GM23248 (cell line): ENCODE measurements around the gene SLC12A9. TPM values are rescaled to one million over a fixed set of nuclear protein-coding genes. Genes with fewer than 3 reads are reported as not detected.
A peak's percentile ranks its signal among the peaks of the same experiment; 100 is the strongest.

Experiments used
- DNase-seq: peaks from one replicate; pipeline ENCODE4 v3.0.0-alpha.2; 2015
- H2AFZ ChIP-seq: fragments of 200-600 bp; sonication (generic); 2 replicates; pipeline ENCODE4 v1.6.1; 2016; ENCODE audit warnings: antibody characterized with exemption
- H3F3A ChIP-seq: fragments of 200-600 bp; sonication (generic); 2 replicates; pipeline ENCODE4 v1.6.1; 2016; ENCODE audit warnings: mild to moderate bottlenecking, antibody characterized with exemption, mixed run types; ENCODE audit not compliant: insufficient read depth
- H3K27ac ChIP-seq: fragments of 200-600 bp; sonication (generic); 2 replicates; pipeline ENCODE4 v1.5.1; 2016; ENCODE audit warnings: mild to moderate bottlenecking
- H3K27me3 ChIP-seq: fragments of 200-600 bp; sonication (generic); replicated peaks from 2 replicates; pipeline ENCODE4 v1.6.1; 2016; ENCODE audit warnings: mild to moderate bottlenecking; ENCODE audit not compliant: insufficient read depth
- H3K36me3 ChIP-seq: fragments of 200-600 bp; sonication (generic); 2 replicates; pipeline ENCODE4 v1.6.1; 2016; ENCODE audit warnings: low read depth, mild to moderate bottlenecking
- H3K4me1 ChIP-seq: fragments of 200-600 bp; sonication (generic); 2 replicates; pipeline ENCODE4 v1.6.1; 2016; ENCODE audit warnings: mild to moderate bottlenecking; ENCODE audit not compliant: insufficient read depth
- H3K4me2 ChIP-seq: fragments of 200-600 bp; sonication (generic); one replicate; pipeline ENCODE4 v1.6.1; 2016; ENCODE audit warnings: mild to moderate bottlenecking; ENCODE audit not compliant: unreplicated experiment
- H3K4me3 ChIP-seq: fragments of 200-600 bp; sonication (generic); 2 replicates; pipeline ENCODE4 v1.5.1; 2016; ENCODE audit warnings: mild to moderate bottlenecking
- H3K79me2 ChIP-seq: fragments of 200-600 bp; sonication (generic); 2 replicates; pipeline ENCODE4 v1.6.1; 2016; ENCODE audit warnings: mild to moderate bottlenecking; ENCODE audit not compliant: insufficient read depth
- H3K9ac ChIP-seq: fragments of 200-600 bp; sonication (generic); 2 replicates; pipeline ENCODE4 v1.6.1; 2016; ENCODE audit warnings: mild to moderate bottlenecking
- H3K9me2 ChIP-seq: fragments of 200-600 bp; sonication (generic); 2 replicates; pipeline ENCODE4 v1.6.1; 2016; ENCODE audit warnings: mixed run types, mild to moderate bottlenecking, moderate library complexity; ENCODE audit not compliant: insufficient read depth
- H3K9me3 ChIP-seq: fragments of 200-600 bp; sonication (generic); one replicate; pipeline ENCODE4 v1.6.1; 2017; ENCODE audit warnings: low read depth
- H4K20me1 ChIP-seq: fragments of 200-600 bp; sonication (generic); 2 replicates; pipeline ENCODE4 v1.6.0; 2016; ENCODE audit not compliant: insufficient read depth
- EZH2 ChIP-seq: fragments of 200-600 bp; sonication (generic); IDR thresholded peaks from 2 replicates; pipeline ENCODE4 v1.6.1; 2018; ENCODE audit warnings: antibody characterized with exemption, mild to moderate bottlenecking; ENCODE audit not compliant: insufficient read depth, poor library complexity, severe bottlenecking
- EZH2phosphoT487 ChIP-seq: fragments of 200-600 bp; sonication (generic); IDR thresholded peaks from 2 replicates; pipeline ENCODE4 v1.6.1; 2018; ENCODE audit warnings: antibody characterized with exemption, moderate library complexity, mild to moderate bottlenecking, low read depth; ENCODE audit not compliant: insufficient read depth
- WGBS, 2 experiments: methylation state at CpG; one replicate each; pipeline ENCODE4 v1.1.6; 2015 to 2017; ENCODE audit warnings: low lambda C conversion rate in 2 of 2, low coverage in 1 of 2; ENCODE audit errors: missing lambda C conversion rate in 2 of 2; 5-methylcytosine and 5-hydroxymethylcytosine counted together
- in situ Hi-C: fragments of 300-500 bp; cut with MboI; formaldehyde crosslinking; loops from 2 replicates; pipeline ENCODE4 v1.15.0; 2020
- polyA plus RNA-seq: library from polyadenylated mRNA; unstranded; fragments of >200 nt; fragmentation: Nextera tagmentation; extraction: Ambion mirVana; gene quantifications from 2 replicates; pipeline ENCODE4 v1.2.1, GENCODE V29; 2016
- total RNA-seq: library from RNA; depleted of rRNA; stranded (reverse); fragments of >200 nt; shearing (Covaris generic); gene quantifications from 2 replicates; pipeline ENCODE4 v1.2.3, GENCODE V29; 2014

The SLC12A9 gene
- total and polyA plus RNA-seq, 2 experiments from 2014 or later, result 6.1 to 16.8 TPM

- Histone ChIP-seq H3K27ac (no peak overlapping the region), H3K27me3 (peaks cover 15% of the 10 kb centered on the region), H3K9me2 (no peaks in the 10 kb centered on the region), H3K79me2 (peaks cover 21% of the 10 kb centered on the region), H3K36me3 (peaks cover 10% of the 10 kb centered on the region), H3K4me2 (no peak overlapping the region), H4K20me1 (no peaks in the 10 kb centered on the region), H3K4me1 (peaks cover 11% of the 10 kb centered on the region), H3K4me3 (no peak overlapping the region), H2AFZ (no peak overlapping the region), H3F3A (0 out of 2 replicates have a peak, but pooled peaks cover 14% of the 10 kb centered on the region), H3K9ac (no peak overlapping the region), H3K9me3 (no peaks in the 10 kb centered on the region)
- no peak for TF ChIP-seq EZH2
- TF ChIP-seq EZH2phosphoT487, result no peak
- whole genome bisulfite sequencing, 2 experiments, result 64 to 72% methylated on average over 6 to 8 of the region's 8 CpGs
- in situ Hi-C loops, result no loop called here
- peak; percentile 53 for DNase-seq
Observed at GRCh38 chr7:100891568-100892247, 39.2 kb downstream of the SLC12A9 start.

- in situ Hi-C loops, result no loop called here
- H3K4me3 ChIP-seq, result no peak overlapping the region
- H3K4me2 ChIP-seq, result no peak overlapping the region
- H3K79me2 ChIP-seq, result peaks cover 16% of the 10 kb centered on the region
- H3K9me3 ChIP-seq, result no peaks in the 10 kb centered on the region
- no peaks in the 10 kb centered on the region for H4K20me1 ChIP-seq
- no peak overlapping the region for H3K27ac ChIP-seq
- peaks cover 7% of the 10 kb centered on the region; the same call in 1 of the 2 replicates for H3K36me3 ChIP-seq
- no peaks in the 10 kb centered on the region for H3K9me2 ChIP-seq
- H3K4me1 ChIP-seq, result peaks cover 11% of the 10 kb centered on the region
- TF ChIP-seq EZH2phosphoT487 (no peak), EZH2 (no peak)
- no peak overlapping the region for H2AFZ ChIP-seq
- H3F3A ChIP-seq, result 0 out of 2 replicates have a peak, but pooled peaks cover 8% of the 10 kb centered on the region
- peaks cover 19% of the 10 kb centered on the region for H3K27me3 ChIP-seq
- DNase-seq, result no peak
- H3K9ac ChIP-seq, result no peak overlapping the region
- 78% methylated on average over 38 to 42 of the region's 44 CpGs for WGBS, 2 experiments
Observed at GRCh38 chr7:100892364-100893317, 40.1 kb downstream of the SLC12A9 start.

- in situ Hi-C loops, result no loop called here
- Histone ChIP-seq H3K4me3 (no peak overlapping the region), H4K20me1 (no peaks in the 10 kb centered on the region), H3K4me1 (peaks cover 3% of the 10 kb centered on the region), H3K36me3 (no peaks in the 10 kb centered on the region), H3K9ac (no peak overlapping the region), H3K79me2 (peaks cover 8% of the 10 kb centered on the region), H3K4me2 (no peak overlapping the region), H3K27ac (no peak overlapping the region), H3K9me2 (no peaks in the 10 kb centered on the region), H3K27me3 (peaks cover 27% of the 10 kb centered on the region), H3K9me3 (no peaks in the 10 kb centered on the region), H2AFZ (no peak overlapping the region), H3F3A (0 out of 2 replicates have a peak, but pooled peaks cover 5% of the 10 kb centered on the region)
- TF ChIP-seq EZH2phosphoT487 (no peak), EZH2 (no peak)
- DNase-seq, result no peak
- WGBS, 2 experiments, result 84 to 85% methylated on average over 26 to 29 of the region's 32 CpGs
Observed at GRCh38 chr7:100893318-100893895, 40.9 kb downstream of the SLC12A9 start.
